Fibroblast of skin of abdomen (primary cell): ENCODE data around the gene CLPSL1.

Experiments used
- DNase-seq: peaks from one replicate; pipeline ENCODE4 v3.0.0-alpha.2; 2013

Gene CLPSL1

DNA sequence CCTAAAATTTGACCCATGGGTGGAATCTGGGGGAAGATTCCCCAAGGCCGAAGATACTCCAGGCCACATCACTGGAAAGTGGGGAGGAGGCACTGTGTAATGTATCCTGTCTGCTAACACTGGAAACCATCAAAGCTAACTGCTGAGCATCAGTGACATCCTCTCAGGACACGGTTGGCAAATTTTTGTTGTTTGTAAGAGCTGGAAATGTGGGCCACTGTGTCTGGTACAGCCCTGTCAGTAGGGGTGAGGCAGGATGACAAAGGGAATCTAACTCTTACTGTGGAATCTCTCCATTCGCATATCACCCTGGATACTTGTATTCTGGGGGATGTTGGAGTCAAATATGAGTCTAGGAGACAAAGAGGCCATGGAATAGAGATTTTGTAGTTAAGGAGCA is 21.4 kb upstream of the CLPSL1 start:
- no peak for DNase-seq

DNA sequence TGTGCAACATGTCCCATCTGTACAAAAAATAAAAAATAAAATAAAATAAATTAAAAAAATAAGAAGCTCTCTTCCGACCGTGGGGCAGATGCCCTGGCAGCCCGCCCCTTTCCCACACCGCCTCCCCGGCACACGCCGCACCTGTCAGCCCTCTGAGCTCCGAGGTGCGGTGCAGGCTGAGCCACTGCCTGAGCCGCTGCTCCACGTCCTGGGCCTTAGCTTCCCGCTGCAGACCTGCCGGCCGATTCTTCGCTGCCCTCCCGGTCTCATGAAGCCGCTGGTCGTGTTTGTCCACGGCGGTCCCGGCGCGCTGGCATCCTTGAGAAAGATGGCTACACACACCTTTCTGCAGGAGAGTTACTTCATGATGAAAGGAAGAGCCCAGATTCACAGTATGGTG is 15.1 kb upstream of the CLPSL1 start:
- DNase-seq = no peak

DNA sequence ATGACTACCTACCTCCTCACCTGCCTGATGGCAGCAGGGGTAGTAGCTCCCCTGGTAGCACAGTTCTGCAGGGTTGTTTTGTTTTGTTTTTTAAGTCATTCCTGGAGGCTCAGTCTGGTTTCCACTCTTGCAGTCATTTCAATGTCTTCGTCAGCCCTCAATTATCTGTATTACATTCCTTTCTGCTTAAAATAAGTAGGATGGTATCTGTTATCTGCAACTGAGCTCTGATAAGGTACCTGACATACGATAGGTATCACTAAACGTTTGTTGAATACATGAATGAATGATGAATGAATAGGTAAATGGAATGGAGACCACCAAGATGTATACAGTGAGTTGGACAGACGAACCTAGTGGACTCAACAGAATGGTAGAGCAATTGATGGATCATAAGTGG is 11.6 kb upstream of the CLPSL1 start:
- DNase-seq = no peak

DNA sequence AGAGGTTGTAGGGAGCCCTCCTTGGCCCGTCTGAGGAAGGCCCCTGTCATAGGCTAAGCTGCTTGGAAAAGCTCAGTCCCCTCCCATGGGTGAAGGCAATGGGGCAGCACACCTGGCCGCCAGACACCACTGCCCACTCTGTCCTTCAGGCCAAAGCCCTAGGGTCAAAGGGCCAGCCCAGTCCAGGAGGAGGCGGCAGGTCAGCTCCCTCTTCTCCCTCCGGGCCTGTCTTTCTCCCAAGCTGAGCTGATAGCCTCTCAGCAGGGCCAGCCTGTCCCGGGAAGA is 9.5 kb upstream of the CLPSL1 start:
- no peak for DNase-seq

DNA sequence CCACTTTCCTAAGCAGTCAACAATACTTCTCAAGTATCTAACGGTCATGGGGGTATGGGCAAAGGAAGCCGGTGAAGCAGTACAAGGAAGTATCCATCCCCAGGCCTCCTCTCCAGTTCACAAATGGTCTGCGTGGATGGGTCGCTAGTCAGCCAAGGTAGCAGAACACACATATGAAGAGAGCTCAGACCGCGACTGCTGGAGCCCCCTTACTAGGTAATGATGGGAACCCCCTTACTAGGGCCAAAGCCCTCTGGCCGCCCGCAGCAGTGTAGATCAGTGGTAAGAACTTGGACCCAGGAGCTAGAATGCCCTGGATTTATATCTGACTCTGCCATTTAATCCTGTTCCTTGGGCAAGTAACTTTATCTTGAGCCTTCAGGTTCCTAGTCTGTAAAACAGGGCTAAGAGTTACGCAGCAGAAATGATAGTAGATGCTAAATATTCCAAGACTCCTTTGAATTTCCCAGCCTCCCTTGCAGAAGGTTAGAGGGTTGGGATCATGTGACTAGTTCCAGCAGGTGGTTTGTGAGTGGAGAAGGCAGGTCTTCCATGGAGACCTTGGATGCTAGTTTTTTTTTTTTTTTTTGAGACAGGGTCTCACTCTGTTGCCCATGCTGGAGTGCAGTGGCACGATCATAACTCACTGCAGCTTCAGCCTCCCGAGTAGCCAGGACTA is 6.6 kb upstream of the CLPSL1 start:
- DNase-seq = no peak

DNA sequence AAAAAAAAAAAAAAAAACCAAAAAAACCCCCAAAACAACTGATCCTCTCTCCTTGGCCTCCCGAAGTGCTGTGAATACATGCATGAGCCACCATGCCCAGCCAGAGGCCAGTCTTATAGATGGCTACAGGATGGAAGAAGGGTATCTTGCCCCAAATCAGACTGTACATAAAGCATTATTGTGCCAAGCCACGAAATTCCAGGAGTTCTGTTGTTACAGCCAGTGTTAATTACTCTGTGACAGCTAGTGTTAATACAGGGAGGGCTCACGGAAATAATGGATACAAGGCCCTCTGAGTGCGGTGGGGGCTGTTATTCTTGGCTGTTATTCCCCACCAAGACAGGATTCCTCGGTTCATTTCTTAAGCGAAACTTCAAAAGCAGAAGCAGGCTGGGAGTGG is 5.8 kb upstream of the CLPSL1 start:
- DNase-seq = no peak

DNA sequence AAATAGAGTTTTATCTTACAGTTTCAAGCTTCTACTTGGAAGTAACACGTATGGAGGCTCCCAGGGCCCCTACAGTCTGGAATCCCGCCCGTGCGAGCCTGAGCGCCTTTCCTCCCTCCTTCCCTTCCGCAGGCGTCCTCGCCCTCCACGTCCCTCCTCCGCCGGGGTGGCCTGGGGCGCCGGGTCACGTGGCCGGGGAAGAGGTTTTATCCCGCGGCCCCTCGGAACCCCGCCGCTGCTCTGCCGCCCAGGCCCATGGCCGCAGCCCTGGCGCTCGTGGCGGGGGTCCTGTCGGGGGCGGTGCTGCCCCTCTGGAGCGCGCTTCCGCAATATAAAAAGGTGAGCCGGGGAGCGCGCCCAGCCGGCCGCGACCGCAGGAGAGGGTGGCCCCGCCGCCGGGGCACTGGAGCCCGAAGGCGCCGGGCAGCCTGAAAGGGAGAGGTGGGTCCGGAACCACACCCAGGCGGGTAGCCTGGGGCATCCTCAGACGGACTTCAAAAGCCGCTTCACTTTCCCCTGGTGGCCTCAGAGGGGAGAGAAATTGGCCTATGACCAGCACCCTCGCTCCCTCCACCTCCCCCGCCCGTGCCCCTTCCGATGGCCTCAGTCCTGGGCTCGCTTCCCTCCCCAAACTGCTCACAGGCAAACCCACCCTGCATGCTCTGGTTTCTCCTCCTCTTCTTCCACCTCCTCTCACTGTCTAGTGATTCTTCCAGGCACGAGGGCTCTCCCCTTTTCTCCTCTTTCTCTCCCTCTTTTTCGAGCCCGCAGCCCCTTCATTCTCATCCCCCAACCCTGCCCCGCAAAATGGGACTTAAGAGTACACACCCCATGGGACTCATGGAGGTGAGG is 4.2 kb upstream of the CLPSL1 start, which contains the start of gene CLPSL2:
CLPSL2 (plus strand) TSS at position 235 of the 852 bp plus-strand sequence; CDS start at position 256, 21 bp downstream.
- no peak for DNase-seq

DNA sequence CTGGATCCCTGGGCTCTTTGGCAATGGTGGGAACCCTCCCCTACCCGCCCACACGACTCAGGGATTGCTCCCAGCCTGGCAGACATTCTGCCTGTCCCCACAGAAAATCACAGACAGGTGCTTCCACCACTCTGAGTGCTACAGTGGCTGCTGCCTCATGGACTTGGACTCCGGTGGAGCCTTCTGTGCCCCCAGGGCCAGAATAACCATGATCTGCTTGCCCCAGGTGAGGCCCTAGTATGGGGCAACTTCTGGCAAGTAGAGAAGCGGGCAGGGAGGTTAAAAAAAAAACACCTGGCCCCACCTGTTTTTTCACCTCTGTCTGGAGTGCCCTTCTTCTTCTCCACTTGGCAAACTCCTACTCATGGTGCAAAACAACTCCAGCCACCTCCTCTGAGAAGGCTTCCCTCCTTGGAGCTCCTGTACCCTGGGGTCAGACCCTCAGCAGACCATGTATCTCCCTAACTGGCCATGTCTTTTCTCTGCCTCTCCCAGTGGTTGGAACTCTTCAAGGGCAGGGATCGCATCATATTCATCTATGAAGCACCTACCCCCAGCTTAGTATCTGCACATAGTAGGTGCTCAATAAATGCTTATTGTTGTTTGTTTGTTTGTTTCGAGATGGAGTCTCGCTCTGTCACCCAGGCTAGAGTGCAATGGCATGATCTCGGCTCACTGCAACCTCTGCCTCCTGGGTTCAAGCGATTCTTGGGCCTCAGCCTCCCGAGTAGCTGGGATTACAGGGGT is 3.3 kb upstream of the CLPSL1 start:
- DNase-seq = no peak

DNA sequence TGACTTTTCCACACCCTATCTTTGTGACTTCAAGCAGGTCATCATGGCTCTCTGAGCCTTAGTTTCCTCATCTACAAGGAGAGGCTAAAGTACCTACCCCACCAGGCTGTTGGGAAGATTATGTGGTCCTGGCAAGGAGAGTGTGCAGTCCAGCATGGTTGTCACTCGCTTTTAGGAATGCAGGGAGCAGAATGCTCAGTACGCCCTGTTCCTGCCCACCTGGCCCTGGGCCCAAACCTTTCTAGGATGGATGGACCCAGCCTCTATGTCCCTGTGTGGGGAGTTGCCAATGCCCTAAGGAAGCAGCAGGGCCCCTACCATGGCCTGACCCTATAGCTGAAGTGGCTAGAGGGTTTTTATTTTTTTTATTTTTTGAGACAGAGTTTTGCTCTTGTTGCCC is 2.4 kb upstream of the CLPSL1 start:
- no peak for DNase-seq

DNA sequence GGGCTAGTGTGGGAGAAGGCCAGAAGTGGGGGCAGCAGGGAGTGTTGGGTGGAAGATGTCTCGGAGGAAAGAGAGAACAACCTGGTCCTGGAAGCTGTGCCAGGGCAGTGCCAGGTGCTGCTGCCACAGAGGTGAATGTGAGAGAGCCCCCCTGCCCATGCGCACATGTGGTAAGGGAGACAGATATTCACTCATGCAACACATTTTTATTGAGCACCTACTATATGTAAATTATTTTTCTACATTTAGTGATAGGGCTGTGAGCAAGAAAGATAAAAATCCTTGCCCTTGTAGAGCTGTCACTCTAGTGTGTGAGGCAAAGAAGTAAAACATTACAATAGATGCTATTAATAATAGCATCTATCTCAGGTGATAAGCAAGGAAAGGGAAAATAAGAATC is 471 bp downstream of the CLPSL1 start:
- no peak for DNase-seq

DNA sequence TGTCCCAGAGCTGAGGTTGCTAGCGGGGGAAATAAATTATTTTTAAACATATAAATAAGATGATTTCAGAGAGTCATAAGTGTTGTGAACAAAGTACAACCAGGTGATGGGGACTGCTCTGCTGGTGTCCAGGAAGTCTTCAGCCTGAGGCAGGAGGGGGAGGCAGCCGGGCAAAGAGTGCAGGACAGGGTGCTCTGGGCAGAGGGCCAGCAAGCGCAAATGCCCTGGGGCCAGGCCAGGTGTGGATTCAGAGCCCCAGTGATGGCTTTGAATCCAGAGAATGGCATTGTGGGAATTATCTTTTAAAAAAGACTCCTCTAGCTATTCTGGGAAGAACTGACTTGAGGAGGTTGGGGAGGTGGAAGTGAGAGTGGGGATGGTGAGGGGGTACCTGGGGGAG is 1.6 kb downstream of the CLPSL1 start:
- no peak for DNase-seq

DNA sequence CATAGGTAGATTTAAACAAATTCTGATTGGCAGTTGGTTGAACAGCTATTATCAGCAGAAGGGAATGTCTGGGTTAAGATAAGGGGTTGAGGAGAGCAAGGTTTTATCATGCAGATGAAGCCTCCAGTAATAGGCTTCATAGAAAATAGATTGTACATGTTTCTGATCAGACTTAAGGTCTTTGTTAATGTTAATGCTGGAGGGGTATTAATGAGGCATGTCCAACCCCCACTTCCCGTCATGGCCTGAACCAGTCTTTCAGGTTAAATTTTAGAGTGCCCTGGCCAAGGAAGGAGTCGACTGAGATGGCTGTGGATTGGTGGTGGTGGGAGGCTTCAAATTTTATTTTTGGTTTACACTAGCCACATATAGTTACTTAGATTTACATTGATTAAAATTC is 3.4 kb downstream of the CLPSL1 start:
- DNase-seq = no peak

DNA sequence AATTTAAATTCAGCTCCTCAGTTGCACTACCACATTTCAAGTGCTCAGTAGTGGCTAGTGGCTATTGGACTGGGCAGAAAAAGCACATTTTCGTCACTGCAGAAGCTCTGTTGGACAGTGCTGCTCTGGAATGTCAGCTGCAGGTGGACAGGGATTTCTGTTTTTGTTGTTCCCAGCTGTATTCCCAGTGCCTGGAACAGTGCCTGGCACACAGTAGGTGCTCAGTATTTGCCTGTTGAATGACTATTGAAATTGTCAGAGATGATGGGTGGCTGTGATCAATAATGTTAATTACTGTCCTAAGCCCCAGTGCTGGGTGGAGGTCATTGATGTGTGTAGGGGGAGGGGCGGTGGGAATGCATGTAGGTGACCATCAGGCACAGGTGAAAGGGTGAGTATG is 5.5 kb downstream of the CLPSL1 start:
- DNase-seq = no peak

DNA sequence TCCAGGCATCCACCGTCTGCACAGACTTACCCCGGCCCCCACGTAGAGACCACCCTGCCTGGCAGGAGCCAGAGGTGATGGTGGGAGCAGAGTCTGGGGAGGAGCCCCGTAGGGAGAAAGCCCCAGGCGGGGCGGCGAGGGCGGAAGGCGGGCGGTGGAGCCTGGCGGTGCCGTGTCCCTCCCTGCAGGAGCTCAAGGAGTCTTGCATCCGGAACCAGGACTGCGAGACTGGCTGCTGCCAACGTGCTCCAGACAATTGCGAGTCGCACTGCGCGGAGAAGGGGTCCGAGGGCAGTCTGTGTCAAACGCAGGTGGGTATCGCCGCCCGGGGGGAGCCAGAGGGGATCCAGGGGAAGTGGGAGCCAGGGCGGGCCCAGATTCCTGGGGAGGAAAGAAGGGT is 6.0 kb downstream of the CLPSL1 start:
- no peak for DNase-seq

DNA sequence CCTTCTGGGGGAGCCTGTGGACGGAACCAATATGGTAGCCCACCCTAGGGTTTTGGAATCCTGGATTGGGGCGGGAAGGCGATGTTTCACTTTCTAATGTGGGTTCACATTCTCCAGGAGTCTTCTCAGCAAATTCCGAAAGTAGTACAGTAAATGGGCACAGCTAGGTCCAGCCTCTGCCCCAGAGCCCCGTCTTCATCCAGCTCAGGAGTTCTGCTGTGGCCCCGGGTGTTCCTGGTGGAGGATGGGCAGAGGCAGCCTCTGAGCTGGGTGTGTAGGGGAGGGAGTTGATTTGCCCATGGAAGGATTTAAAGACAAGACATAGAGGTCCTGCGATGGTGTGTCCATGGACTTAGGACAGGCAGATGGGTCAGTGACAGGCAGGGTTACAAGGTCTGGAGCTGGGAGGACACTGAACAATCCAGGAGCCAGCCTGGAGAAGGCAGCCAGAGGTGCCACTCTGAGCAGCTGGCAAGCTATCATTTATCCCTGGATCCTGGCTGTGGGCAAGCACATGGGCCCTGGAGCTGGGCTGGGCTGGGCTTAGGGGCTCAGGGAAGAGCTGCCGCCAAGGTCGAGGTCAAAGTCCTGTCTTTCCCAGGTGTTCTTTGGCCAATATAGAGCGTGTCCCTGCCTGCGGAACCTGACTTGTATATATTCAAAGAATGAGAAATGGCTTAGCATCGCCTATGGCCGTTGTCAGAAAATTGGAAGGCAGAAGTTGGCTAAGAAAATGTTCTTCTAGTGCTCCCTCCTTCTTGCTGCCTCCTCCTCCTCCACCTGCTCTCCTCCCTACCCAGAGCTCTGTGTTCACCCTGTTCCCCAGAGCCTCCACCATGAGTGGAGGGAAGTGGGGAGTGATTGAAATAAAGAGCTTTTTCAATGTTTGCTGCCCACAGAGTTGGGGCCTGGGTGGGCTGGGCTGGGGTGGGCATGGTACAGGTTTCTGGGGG is 6.7 kb downstream of the CLPSL1 start:
- DNase-seq = no peak

DNA sequence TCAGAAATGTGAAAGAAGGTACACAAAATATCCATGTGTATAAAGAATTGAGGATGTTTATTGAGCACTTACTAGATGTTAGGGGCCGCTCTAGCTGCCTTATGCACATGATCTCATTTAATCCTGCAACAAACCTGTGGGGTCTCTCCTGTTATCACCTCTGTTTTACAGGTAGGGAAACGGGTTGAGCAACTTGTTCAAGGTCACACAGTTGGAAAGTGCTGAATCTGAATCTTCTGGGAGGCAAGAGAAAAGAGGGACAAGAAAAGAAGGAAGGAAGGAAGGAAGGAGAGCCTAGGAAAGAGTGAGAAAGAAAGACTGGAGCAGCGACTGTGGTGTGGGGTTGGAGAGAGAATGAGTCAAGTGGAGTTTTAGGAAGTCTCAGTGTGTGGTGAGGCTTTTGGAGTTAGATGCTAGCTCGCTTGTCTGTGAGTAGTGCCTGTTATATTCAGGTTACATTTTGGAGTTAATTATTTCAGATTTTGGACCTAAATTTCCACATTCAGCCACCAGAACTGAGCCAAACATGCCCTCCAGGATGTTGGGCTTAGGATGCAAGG is 7.7 kb downstream of the CLPSL1 start:
- DNase-seq = no peak

DNA sequence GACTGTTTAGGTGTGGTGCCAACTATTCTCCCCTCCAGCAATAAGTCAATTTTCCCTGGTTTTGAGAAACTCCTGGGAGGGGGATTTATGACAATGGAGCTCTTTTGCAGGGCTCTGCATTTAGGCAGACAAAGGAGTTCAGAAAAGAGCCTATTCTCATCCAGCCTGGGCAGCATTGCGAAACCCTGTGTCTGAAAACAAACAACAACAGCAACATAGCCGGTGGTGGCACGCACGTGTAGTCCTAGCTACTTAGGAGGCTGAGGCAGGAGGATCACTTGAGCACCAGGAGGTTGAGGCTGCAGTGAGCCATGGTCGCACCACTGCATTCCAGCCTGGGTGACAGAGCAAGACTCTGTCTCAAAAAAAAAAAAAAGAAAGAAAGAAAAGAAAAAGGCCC is 9.9 kb downstream of the CLPSL1 start:
- DNase-seq = no peak

DNA sequence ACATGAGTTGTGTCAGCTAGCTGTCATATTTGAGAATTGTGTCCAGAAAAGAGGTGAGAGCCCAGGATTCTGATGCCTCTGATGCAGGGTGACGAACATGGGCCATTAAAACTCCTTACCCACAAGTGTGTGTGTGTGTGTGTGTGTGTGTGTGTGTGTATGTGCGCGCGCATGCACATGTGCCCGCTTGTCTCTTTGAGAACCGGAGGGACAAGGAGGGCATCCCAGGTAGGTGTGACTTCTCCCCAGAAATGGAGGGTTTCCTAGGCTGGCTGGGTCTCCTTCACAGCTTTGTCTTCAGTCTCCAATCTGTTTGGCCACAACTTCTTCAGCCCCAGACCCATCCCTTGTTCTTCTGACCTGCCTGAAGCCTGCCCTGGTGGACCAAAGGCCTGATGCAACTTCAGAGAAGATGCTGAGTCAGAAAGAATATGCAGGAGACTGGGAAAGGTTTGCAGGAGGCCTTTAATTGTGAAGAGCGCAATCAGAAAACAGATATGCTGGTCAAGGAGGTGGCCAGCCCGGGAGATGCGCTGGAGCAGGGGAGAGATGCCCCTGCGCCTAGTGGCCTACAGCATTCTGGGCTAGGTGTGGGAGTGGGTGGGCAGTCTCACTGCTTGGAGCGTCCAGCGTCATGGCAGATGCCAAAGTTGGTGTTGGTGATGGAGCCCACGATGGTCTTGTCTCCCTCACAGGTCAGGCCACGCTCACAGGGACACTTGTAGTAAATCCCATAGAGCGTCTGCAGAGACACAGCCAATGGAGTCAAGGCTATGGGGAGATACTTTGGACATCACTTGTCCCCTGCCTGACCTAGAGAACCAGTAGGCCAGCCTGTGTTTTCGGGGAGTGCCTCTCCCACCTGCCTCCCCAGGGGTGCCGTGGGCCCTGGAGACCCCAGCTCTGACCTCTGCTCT is 14.0 kb downstream of the CLPSL1 start:
- DNase-seq = no peak

DNA sequence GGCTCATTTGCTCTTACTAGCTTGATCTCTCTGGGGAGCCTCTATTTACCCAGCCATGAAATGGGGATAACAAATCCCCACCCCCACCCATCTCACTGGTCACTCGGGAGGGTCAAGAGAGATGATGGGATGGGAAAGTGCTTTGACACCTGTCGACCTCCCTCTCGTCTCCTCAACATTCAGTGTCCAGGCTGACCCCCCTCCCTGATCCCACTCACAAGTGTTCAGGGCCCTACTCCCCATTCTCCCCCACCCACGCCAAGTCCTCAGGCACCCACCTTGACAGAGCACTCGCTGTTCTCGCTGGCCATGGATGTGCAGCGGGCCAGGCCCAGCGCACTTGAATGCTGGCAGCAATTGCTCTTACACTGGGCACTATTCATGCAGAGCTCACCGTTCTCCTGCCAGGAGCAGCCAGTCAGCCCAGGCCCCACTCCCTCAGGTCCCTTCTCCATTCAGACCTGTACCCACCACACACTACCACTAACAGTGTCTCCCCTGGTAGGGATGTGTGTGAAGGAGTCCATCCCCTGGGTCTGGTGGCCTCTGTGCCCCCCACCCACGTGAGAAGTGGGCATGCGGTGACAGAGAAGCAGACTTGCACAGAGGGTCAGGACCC is 14.7 kb downstream of the CLPSL1 start:
- DNase-seq = no peak

DNA sequence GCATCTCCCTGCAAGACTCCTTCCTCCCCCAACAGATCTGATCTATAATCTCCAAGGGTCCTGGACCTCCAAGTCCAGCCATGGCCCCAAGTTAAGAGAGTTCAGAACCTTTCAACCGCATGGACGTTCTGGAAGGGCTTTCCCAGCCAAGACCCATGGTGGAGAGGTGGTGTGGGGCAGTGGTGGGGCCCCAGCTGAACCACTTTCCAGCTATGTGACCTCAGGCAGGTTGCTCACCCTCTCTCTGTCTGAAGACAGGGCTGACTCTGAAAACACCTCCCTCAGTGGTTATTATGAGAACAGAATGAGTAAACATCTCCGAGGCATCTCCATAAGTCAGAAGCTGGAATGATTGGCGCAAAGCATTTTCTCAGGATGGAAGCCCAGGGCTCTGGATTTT is 15.4 kb downstream of the CLPSL1 start:
- DNase-seq = no peak
